ENCODE measurements around the gene RGS2. TPM values are rescaled to one million over a fixed set of nuclear protein-coding genes. Genes with fewer than 3 reads are reported as not detected.

Gene RGS2
- total RNA-seq, 4 donors from 2014 or later, result 24.5 to 54.1 (median 29.0) TPM

DNA sequence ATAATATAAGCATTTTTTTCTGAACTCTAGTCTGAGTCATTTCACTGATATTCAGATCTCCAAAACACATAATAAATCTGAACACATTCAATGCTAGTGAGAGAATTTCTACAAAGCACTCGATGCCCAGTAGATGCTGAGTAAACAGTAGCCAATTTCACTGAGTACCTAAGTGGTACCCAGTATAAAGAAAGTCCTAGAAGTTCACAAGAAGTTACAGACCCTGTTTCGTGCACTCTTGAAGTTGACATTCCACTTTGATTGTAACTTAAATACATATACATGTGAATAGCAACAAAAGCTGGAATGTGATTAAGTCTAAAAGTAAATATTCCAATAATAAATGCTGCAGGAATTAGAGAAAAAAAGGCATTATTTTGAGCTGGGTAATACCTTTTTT, 33.2 kb upstream of the RGS2 start:
- 61 to 66% methylated on average over 2 of the region's 2 CpGs for WGBS, 2 donors
- intact Hi-C loops (cut with DNase I; ENCODE audit: low total_unique reads), result no loop called here
- DNase-seq (ENCODE audit: low spot score in 2 of 2), result no peak

DNA sequence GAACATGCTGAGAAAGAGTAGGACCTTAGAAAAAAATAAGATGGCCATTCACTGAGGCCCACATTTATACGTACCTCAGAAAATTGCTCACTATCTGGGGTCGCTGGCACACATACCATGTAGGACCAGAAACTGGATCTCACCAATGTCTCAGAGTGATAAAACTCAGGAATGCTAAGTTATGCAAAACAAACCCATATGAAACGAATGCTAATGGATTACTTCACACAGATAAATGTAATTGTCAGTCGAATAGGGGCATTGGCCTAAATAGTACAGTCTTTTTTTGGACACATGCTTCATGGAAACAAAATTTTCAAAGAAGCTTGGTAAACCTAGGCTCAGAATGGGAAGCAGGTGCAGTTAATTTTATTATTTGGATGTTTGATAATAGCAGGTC, 32.6 kb upstream of the RGS2 start:
- intact Hi-C loops (cut with DNase I; ENCODE audit: low total_unique reads), result no loop called here
- TF ChIP-seq, protein P1, sequence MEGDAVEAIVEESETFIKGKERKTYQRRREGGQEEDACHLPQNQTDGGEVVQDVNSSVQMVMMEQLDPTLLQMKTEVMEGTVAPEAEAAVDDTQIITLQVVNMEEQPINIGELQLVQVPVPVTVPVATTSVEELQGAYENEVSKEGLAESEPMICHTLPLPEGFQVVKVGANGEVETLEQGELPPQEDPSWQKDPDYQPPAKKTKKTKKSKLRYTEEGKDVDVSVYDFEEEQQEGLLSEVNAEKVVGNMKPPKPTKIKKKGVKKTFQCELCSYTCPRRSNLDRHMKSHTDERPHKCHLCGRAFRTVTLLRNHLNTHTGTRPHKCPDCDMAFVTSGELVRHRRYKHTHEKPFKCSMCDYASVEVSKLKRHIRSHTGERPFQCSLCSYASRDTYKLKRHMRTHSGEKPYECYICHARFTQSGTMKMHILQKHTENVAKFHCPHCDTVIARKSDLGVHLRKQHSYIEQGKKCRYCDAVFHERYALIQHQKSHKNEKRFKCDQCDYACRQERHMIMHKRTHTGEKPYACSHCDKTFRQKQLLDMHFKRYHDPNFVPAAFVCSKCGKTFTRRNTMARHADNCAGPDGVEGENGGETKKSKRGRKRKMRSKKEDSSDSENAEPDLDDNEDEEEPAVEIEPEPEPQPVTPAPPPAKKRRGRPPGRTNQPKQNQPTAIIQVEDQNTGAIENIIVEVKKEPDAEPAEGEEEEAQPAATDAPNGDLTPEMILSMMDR (IDR thresholded peaks at IDR 0.05), result no peak
- TF ChIP-seq POLR2A (IDR thresholded peaks at IDR 0.05), result no peak
- no peak for DNase-seq (ENCODE audit: low spot score in 2 of 2)
- H3K4me3 ChIP-seq (ENCODE audit: low read depth, poor library complexity, severe bottlenecking), result no peak overlapping the region
- WGBS, 2 donors, result 76 to 77% methylated on average over 4 of the region's 4 CpGs

More for the DNA sequence above, 33.2 kb upstream of the RGS2 start:
- TF ChIP-seq, protein P1 (IDR thresholded peaks at IDR 0.05), result no peak
- no peak for TF ChIP-seq POLR2A (IDR thresholded peaks at IDR 0.05)
- no peak overlapping the region for H3K4me3 ChIP-seq (ENCODE audit: low read depth, poor library complexity, severe bottlenecking)

DNA sequence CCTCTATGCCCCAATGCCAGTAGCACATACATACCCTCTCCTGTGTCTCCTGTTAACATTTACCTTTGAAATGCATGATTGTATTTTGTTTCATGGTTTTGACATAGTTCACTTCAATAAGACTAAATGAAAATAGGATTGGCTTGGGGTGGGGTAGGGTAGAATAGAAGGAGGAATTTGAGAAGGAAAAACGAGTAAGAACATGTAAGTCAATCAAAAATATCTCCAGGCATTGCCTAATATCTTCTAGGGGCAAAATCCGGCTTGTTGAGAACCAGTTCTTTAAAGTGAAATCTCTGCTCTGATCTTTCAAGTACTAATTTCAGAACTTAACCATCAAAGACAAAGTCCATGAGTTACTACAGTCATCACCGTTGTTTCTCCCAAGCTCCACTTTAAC, 31.8 kb upstream of the RGS2 start:
- intact Hi-C loops (cut with DNase I; ENCODE audit: low total_unique reads), result no loop called here
- DNase-seq (ENCODE audit: low spot score in 2 of 2), result no peak
- H3K4me3 ChIP-seq (ENCODE audit: low read depth, poor library complexity, severe bottlenecking), result no peak overlapping the region
- TF ChIP-seq POLR2A (IDR thresholded peaks at IDR 0.05), result no peak
- TF ChIP-seq, protein P1 (IDR thresholded peaks at IDR 0.05), result no peak
- 37 to 38% methylated on average over 3 of the region's 3 CpGs for WGBS, 2 donors

DNA sequence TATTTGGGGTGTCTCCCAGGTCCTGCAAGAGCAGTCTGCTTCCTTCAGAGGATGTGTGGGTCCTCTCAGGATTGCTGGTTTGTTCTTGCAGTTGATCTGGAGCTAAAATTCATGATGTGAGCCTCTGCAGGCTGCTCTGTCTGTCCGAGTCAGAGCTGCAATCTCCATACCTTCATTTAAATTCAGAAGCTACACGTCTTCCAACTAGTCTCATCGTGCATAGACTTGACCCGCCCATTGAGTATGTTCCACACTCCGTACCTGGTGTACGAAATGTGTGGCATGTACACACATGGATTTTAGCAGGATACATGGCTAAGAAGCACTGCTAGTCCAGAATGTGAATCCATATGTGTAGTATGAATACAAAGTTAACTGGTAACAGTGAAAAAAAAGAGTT, 25.0 kb upstream of the RGS2 start:
- no peak overlapping the region for H3K4me3 ChIP-seq (ENCODE audit: low read depth, poor library complexity, severe bottlenecking)
- intact Hi-C loops (cut with DNase I; ENCODE audit: low total_unique reads), result no loop called here
- 59 to 67% methylated on average over 6 of the region's 6 CpGs for WGBS, 2 donors
- TF ChIP-seq, protein P1 (IDR thresholded peaks at IDR 0.05), result no peak
- no peak for TF ChIP-seq POLR2A (IDR thresholded peaks at IDR 0.05)
- no peak for DNase-seq (ENCODE audit: low spot score in 2 of 2)

DNA sequence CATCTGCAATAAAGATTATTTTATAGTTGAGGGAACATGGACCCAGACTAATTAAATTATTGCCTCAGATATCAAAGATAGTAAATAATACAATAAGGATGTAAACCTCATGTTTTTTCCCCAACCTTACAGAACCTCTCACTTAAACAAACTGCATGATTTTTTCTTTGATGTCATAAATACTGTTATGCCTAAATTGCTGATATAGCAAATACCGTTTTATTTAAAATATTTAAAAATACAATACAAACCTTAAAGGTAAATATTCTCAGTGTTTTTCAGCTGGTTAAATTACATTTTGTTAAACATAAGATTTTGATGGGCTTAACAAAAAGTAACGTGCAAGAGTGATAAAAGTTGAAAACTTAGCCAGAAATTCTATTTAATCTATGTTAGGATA, 24.4 kb upstream of the RGS2 start:
- DNase-seq (ENCODE audit: low spot score in 2 of 2), result no peak
- H3K4me3 ChIP-seq (ENCODE audit: low read depth, poor library complexity, severe bottlenecking), result no peak overlapping the region
- 79 to 81% methylated on average over 2 of the region's 2 CpGs for WGBS, 2 donors
- TF ChIP-seq, protein P1 (IDR thresholded peaks at IDR 0.05), result no peak
- no peak for TF ChIP-seq POLR2A (IDR thresholded peaks at IDR 0.05)
- intact Hi-C loops (cut with DNase I; ENCODE audit: low total_unique reads), result no loop called here

DNA sequence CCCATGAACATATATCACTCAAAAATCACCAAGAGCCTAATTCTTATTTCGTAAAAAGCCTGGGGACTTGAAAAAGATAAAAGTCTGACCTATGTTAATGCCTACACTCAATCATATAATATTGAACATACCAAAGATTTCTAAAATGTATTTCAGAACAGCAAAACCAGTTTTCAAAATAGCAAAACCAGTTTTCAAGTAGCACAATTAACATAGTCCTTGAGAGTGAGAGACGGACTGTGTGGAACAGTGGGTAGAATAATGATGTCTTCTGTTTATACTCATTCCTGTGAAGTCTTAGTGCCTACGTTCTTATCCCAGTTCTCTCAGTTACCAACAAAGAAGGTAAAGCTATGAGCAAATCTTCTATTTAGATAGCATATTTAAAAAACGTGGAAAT, 22.3 kb upstream of the RGS2 start:
- no peak overlapping the region for H3K4me3 ChIP-seq (ENCODE audit: low read depth, poor library complexity, severe bottlenecking)
- TF ChIP-seq POLR2A (IDR thresholded peaks at IDR 0.05), result no peak
- TF ChIP-seq, protein P1 (IDR thresholded peaks at IDR 0.05), result no peak
- no peak for DNase-seq (ENCODE audit: low spot score in 2 of 2)
- intact Hi-C loops (cut with DNase I; ENCODE audit: low total_unique reads), result no loop called here
- WGBS, 2 donors, result 54 to 55% methylated on average over 4 of the region's 4 CpGs

All from lower leg skin (tissue), 4 donors.